ENCODE measurements around the gene ZNF394. TPM values are rescaled to one million over a fixed set of nuclear protein-coding genes. Genes with fewer than 3 reads are reported as not detected.

ZNF394 gene
- total RNA-seq, 1 donor from 2014 or later: 16.8 TPM

- Histone ChIP-seq H3K27ac (no peak overlapping the region), H3K9me3 (ENCODE audit: low read depth) (peaks cover 8% of the 10 kb centered on the region), H3F3A (ENCODE audit: low read depth) (peaks cover under 1% of the 10 kb centered on the region), H3K4me1 (no peaks in the 10 kb centered on the region), H3K9ac (no peak overlapping the region), H3K4me2 (no peak overlapping the region), H2AFZ (replicated peaks) (no peak overlapping the region), H3K79me2 (ENCODE audit: low read depth) (no peaks in the 10 kb centered on the region), H4K20me1 (ENCODE audit: low read depth) (no peaks in the 10 kb centered on the region), H3K36me3 (peaks cover 19% of the 10 kb centered on the region), H3K4me3 (no peak overlapping the region), H3K27me3 (no peaks in the 10 kb centered on the region)
- no peak overlapping the region for H3K4me3 Mint-ChIP-seq
- peaks cover 10% of the 10 kb centered on the region for H3K27me3 Mint-ChIP-seq (ENCODE audit: insufficient read depth, low read depth)
- peak; percentile 17 for DNase-seq (ENCODE audit: low spot score)
- TF ChIP-seq CTCF (IDR thresholded peaks at IDR 0.05) (peak; percentile 42), EZH2 (IDR thresholded peaks at IDR 0.05) (no peak), EZH2phosphoT487 (IDR thresholded peaks at IDR 0.05) (no peak)
- peaks cover 55% of the 10 kb centered on the region for H3K36me3 Mint-ChIP-seq
- H3K27ac Mint-ChIP-seq: no peak overlapping the region
- H3K4me1 Mint-ChIP-seq: no peaks in the 10 kb centered on the region
- H3K9me3 Mint-ChIP-seq: peaks cover 29% of the 10 kb centered on the region
Observed at GRCh38 chr7:99525713-99526440, 25.8 kb upstream of the ZNF394 start.

- peaks cover 32% of the 10 kb centered on the region for H3K36me3 Mint-ChIP-seq
- Histone ChIP-seq H3K9ac (no peak overlapping the region), H3K36me3 (no peaks in the 10 kb centered on the region), H2AFZ (replicated peaks) (no peak overlapping the region), H3K4me1 (no peaks in the 10 kb centered on the region), H3K4me2 (no peak overlapping the region), H3K4me3 (no peak overlapping the region), H3K27me3 (no peaks in the 10 kb centered on the region), H3F3A (ENCODE audit: low read depth) (no peaks in the 10 kb centered on the region), H3K27ac (no peak overlapping the region), H3K9me3 (ENCODE audit: low read depth) (no peaks in the 10 kb centered on the region), H4K20me1 (ENCODE audit: low read depth) (no peaks in the 10 kb centered on the region), H3K79me2 (ENCODE audit: low read depth) (no peaks in the 10 kb centered on the region)
- H3K9me3 Mint-ChIP-seq: no peaks in the 10 kb centered on the region
- TF ChIP-seq EZH2phosphoT487 (IDR thresholded peaks at IDR 0.05): no peak
- TF ChIP-seq EZH2 (IDR thresholded peaks at IDR 0.05): no peak
- no peak for TF ChIP-seq CTCF (IDR thresholded peaks at IDR 0.05)
- H3K4me3 Mint-ChIP-seq: no peak overlapping the region
- no peak for DNase-seq (ENCODE audit: low spot score)
- peaks cover 2% of the 10 kb centered on the region for H3K27me3 Mint-ChIP-seq (ENCODE audit: insufficient read depth, low read depth)
- H3K4me1 Mint-ChIP-seq: no peaks in the 10 kb centered on the region
- no peak overlapping the region for H3K27ac Mint-ChIP-seq
Observed at GRCh38 chr7:99521399-99521798, 21.3 kb upstream of the ZNF394 start.

GRCh38 chr7:99514050-99514449 is 14.0 kb upstream of the ZNF394 start:
- DNase-seq (ENCODE audit: low spot score): no peak
- Histone ChIP-seq H3K4me3 (no peak overlapping the region), H3K9ac (no peak overlapping the region), H3K4me1 (no peaks in the 10 kb centered on the region), H3K79me2 (ENCODE audit: low read depth) (peaks cover 16% of the 10 kb centered on the region), H3K27ac (no peak overlapping the region), H3K27me3 (no peaks in the 10 kb centered on the region), H3K9me3 (ENCODE audit: low read depth) (no peaks in the 10 kb centered on the region), H4K20me1 (ENCODE audit: low read depth) (no peaks in the 10 kb centered on the region), H3K36me3 (no peaks in the 10 kb centered on the region), H2AFZ (replicated peaks) (no peak overlapping the region), H3K4me2 (no peak overlapping the region), H3F3A (ENCODE audit: low read depth) (no peaks in the 10 kb centered on the region)
- Mint-ChIP-seq H3K36me3 (peaks cover 24% of the 10 kb centered on the region), H3K27me3 (ENCODE audit: insufficient read depth, low read depth) (peaks cover 3% of the 10 kb centered on the region), H3K4me1 (no peaks in the 10 kb centered on the region), H3K9me3 (no peaks in the 10 kb centered on the region), H3K4me3 (no peak overlapping the region), H3K27ac (no peak overlapping the region)
- TF ChIP-seq EZH2 (IDR thresholded peaks at IDR 0.05) (no peak), CTCF (IDR thresholded peaks at IDR 0.05) (no peak), EZH2phosphoT487 (IDR thresholded peaks at IDR 0.05) (no peak)
